ENCODE results near the gene TMEM233. TPM values are rescaled to one million over a fixed set of nuclear protein-coding genes. Genes with fewer than 3 reads are reported as not detected.

The TMEM233 gene
- polyA plus RNA-seq, 3 donors = not detected

GRCh38 chr12:119682639-119683252 is 89.2 kb downstream of the TMEM233 start:
- Mint-ChIP-seq H3K4me1 (peaks cover 15% of the 10 kb centered on the region), H3K9me3 (no peaks in the 10 kb centered on the region), H3K27me3 (ENCODE audit: low read depth in 3 of 3) (no peaks in the 10 kb centered on the region), H3K4me3 (peak overlapping the region; percentile 47 to 70), H3K27ac (peak overlapping the region; percentile 82 to 92 (median 87)), H3K36me3 (peaks cover 57 to 69% of the 10 kb centered on the region in 2 donors)
- H4K20me1 ChIP-seq (ENCODE audit: insufficient read depth, low read length) = no peaks in the 10 kb centered on the region
- WGBS (ENCODE audit: insufficient coverage) = no CpG with 5 or more reads among the region's 3 CpGs
- H3K9me3 ChIP-seq (replicated peaks in 1 of 2; ENCODE audit: control insufficient read depth in 1 of 2, insufficient read depth in 1 of 2, low read length in 2 of 2) = no peaks in the 10 kb centered on the region
- H3K4me1 ChIP-seq (ENCODE audit: control insufficient read depth in 1 of 2, insufficient read depth in 2 of 2, low read length in 2 of 2) = peaks cover 15 to 20% of the 10 kb centered on the region in 2 donors
- no peak for TF ChIP-seq CTCF (IDR thresholded peaks at IDR 0.05)
- H3K79me2 ChIP-seq (ENCODE audit: insufficient read depth, low read length) = no peaks in the 10 kb centered on the region
- peaks cover 40 to 86% of the 10 kb centered on the region in 2 donors for H3K36me3 ChIP-seq (replicated peaks in 1 of 2; ENCODE audit: control insufficient read depth in 1 of 2, insufficient read depth in 2 of 2, low read length in 2 of 2)
- H3K9ac ChIP-seq (ENCODE audit: insufficient read depth, low read length, poor library complexity, severe bottlenecking) = peak overlapping the region; percentile 58
- peak overlapping the region; percentile 41 to 88 for H3K27ac ChIP-seq (ENCODE audit: low read depth in 1 of 2, low read length in 2 of 2)
- peak overlapping the region; percentile 64 for H3K4me2 ChIP-seq (replicated peaks; ENCODE audit: extremely low read depth, low read length, poor library complexity, severe bottlenecking)
- intact Hi-C loops (cut with micrococcal nuclease) = no loop called here
- DNase-seq = peak; percentile 30 to 64 (median 59)
- H3K4me3 ChIP-seq (replicated peaks in 1 of 3; ENCODE audit: low read depth in 2 of 3, low read length in 3 of 3) = peak overlapping the region in 2 of 3 experiments; percentile 21 to 53
- no peaks in the 10 kb centered on the region for H3K27me3 ChIP-seq (ENCODE audit: control insufficient read depth in 2 of 2, insufficient read depth in 2 of 2, low read length in 2 of 2)
- peak overlapping the region; percentile 55 for H2AFZ ChIP-seq (ENCODE audit: insufficient read depth, low read depth, low read length, poor library complexity, severe bottlenecking)

- Mint-ChIP-seq H3K27ac (peak overlapping the region in 2 of 7 donors; percentile 46 to 59), H3K4me3 (no peak overlapping the region), H3K27me3 (ENCODE audit: low read depth in 3 of 3) (no peaks in the 10 kb centered on the region), H3K4me1 (peaks cover 15% of the 10 kb centered on the region), H3K9me3 (no peaks in the 10 kb centered on the region), H3K36me3 (peaks cover 50 to 69% of the 10 kb centered on the region in 2 donors)
- no peak for DNase-seq
- 97% methylated on average over 5 of the region's 6 CpGs for WGBS (ENCODE audit: insufficient coverage)
- Histone ChIP-seq H3K27ac (ENCODE audit: low read depth in 1 of 2, low read length in 2 of 2) (peak overlapping the region in 1 of 2 donors; percentile 88), H2AFZ (ENCODE audit: insufficient read depth, low read depth, low read length, poor library complexity, severe bottlenecking) (peak overlapping the region; percentile 55), H3K4me2 (replicated peaks; ENCODE audit: extremely low read depth, low read length, poor library complexity, severe bottlenecking) (no peak overlapping the region), H3K79me2 (ENCODE audit: insufficient read depth, low read length) (no peaks in the 10 kb centered on the region), H3K9me3 (replicated peaks in 1 of 2; ENCODE audit: control insufficient read depth in 1 of 2, insufficient read depth in 1 of 2, low read length in 2 of 2) (no peaks in the 10 kb centered on the region), H3K27me3 (ENCODE audit: control insufficient read depth in 2 of 2, insufficient read depth in 2 of 2, low read length in 2 of 2) (no peaks in the 10 kb centered on the region), H3K36me3 (replicated peaks in 1 of 2; ENCODE audit: control insufficient read depth in 1 of 2, insufficient read depth in 2 of 2, low read length in 2 of 2) (peaks cover 34 to 86% of the 10 kb centered on the region in 2 donors), H3K4me1 (ENCODE audit: control insufficient read depth in 1 of 2, insufficient read depth in 2 of 2, low read length in 2 of 2) (peaks cover 15 to 20% of the 10 kb centered on the region in 2 donors), H4K20me1 (ENCODE audit: insufficient read depth, low read length) (no peaks in the 10 kb centered on the region), H3K4me3 (replicated peaks in 1 of 3; ENCODE audit: low read depth in 2 of 3, low read length in 3 of 3) (no peak overlapping the region), H3K9ac (ENCODE audit: insufficient read depth, low read length, poor library complexity, severe bottlenecking) (no peak overlapping the region)
- no peak for TF ChIP-seq CTCF (IDR thresholded peaks at IDR 0.05)
- intact Hi-C loops (cut with micrococcal nuclease) = no loop called here
These were observed 89.8 kb downstream of the TMEM233 start for GRCh38 chr12:119683413-119683812.
